GM19025 (cell line): Measurements from ENCODE around the gene FNDC11.
"Not testable (repeated sequence)": the region's sequence is repeated elsewhere in the genome, so short reads cannot be mapped to it uniquely, and the experiment has no call there.

Experiments
- ATAC-seq: cut with Tn5 transposase; IDR thresholded peaks from one replicate; pipeline ENCODE4 v1.9.1; 2021; ENCODE audit warnings: mild to moderate bottlenecking, low read depth, moderate library complexity; ENCODE audit not compliant: unreplicated experiment

Gene FNDC11

GRCh38 chr20:63552481-63553249 is 1.3 kb upstream of the FNDC11 start:
- no peak for ATAC-seq

- ATAC-seq = no peak
Measured at GRCh38 chr20:63553251-63553932, 567 bp upstream of the FNDC11 start.

DNA sequence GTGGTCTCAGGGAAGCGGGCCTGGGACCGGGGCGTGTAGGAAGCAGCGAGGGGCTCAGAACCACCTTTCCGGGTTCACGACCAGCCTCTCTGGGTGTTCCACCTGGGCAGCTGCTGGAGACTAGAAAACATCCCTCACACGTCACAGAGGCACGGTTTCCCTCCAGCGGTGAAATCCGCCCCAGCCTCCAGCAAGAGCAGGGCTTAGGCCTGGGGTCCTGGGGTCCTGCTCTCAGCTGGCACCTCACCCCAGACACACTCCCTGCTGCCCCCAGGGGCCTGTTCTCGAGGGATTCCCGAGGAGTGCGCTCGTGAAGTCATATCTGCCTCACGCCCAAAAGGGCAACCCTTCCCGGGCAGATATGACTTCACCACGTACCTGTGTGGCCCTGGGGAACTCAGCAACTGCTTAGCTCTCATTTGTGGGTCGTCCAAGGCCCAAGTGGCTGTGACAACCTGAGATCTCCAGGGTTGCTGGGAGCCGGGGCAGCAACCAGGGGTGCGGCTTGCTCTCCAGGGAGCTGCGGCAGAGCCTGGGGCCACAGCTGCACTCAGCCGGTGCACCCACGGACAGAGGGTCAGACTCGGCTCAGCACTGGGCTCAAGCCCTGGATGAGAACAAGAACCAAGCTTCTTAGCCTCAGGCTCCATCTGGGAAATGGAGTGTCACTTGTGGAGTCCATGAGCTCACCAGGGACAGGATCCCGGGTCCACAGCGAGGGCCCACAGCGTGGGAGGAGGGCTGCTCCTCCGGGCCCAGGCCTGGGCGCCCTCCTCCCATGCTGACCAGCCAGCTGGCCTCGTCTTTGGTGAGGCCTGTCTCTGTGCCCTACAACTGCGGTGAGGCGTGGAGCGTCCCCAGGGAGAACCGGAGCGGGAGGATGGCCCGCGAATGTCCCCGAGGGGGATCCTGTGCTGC is 661 bp downstream of the FNDC11 start:
- no peak for ATAC-seq

DNA sequence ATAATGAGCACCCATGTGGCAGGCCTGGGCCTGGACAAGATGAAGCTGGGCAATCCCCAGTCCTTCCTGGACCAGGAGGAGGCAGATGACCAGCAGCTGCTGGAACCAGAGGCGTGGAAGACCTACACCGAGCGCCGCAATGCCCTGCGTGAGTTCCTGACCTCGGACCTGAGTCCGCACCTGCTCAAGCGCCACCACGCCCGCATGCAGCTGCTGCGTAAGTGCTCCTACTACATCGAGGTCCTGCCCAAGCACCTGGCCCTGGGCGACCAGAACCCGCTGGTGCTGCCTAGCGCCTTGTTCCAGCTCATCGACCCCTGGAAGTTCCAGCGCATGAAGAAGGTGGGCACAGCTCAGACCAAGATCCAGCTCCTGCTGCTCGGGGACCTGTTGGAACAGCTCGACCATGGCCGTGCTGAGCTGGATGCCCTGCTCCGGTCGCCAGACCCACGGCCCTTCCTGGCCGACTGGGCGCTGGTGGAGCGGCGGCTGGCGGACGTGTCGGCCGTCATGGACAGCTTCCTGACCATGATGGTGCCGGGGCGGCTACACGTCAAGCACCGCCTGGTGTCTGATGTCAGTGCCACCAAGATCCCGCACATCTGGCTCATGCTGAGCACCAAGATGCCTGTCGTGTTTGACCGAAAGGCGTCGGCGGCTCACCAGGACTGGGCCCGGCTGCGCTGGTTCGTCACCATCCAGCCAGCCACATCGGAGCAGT is 1.9 kb downstream of the FNDC11 start:
- ATAC-seq = no peak

DNA sequence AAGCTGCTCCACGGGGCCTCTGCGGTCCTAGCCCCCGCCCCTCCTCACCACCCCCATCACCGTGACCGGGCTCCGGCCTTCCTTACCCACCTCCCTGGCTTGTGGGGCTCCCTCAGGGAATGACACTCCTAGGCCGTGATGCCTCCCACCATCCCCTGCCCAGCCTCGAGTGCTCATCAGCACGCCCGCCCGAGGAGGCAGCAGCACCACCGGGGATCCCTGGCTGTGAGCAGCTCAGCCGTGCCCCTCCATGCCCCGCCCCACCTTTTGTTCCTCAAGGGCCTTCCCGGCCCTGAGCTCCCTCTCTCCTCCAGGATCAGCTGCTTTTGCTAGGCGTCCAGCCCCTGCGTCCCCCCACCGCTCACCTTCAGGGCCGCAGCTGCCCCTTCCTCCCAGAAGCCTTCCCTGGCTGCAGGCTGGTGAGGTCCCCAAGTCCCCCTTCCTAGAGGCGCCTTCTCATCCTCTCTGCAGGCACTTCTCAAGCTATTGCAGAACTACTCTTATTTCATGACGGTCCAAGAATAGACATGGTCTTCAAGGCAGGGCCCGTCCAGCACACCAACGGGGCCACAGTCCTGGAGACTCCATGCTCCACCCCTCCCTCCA is 3.0 kb downstream of the FNDC11 start:
- ATAC-seq = no peak

DNA sequence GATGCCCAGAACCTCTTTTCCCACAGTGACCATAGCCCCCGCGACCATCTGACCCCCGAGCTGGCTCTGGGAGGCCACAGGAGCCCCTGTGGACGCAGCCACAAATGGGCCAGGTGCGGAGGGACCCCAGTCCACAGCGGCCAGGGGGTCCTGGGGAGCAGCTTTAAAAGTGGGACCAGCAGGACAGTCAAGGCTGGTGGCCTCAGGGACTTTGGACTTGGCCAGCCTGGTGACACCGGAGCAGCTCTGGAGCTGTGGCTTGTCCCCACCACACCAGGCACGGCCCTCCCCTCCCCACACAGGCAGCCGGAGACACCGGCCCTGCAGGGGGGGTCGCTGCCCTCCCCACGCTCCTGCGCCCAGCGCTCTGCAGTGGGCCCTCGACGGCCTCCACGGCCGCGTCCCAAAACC is 3.5 kb downstream of the FNDC11 start:
- ATAC-seq = no peak

GRCh38 chr20:63558804-63559484 is 5.0 kb downstream of the FNDC11 start:
- ATAC-seq = no peak

GRCh38 chr20:63559485-63560332 is 5.8 kb downstream of the FNDC11 start:
- not testable (repeated sequence) for ATAC-seq

- ATAC-seq = no peak
Measured at GRCh38 chr20:63560333-63560805, 6.4 kb downstream of the FNDC11 start.

DNA sequence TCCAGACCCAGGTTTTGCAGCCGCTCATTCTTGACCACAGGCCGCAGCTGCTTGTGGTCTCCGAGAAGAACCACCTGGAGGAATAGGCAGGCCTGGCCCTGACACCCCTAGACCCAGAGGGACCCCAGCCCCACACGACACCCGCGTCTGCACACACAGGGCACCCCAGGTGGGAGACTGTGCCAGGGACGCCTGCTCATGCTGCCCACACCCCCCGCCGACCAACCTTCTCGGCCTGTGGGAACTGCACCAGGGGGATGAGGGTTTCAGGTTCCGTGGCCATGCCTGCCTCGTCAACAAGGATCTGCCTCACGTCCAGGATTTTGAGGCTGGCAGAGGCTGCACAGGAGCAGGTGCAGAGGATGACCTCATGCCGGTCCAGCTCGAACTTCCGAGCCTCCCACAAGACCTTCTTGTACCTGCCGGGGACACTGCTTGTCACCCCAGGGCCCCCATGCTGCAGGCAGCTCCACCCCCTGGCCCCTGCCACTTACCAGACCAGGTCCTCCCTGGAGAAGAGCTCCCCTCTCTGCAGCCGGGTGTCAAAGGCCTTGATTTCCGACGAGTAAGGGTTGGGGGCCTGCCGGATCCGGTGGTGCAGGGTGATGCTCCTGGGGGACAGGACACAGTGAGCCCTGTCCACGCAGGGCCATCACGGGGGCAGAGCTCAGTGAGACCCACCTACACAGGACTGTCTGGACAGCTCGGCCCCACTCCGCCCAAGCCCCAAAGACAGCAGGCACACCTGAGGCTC is 7.1 kb downstream of the FNDC11 start:
- ATAC-seq = no peak

- ATAC-seq = no peak
Measured at GRCh38 chr20:63561624-63562396, 7.9 kb downstream of the FNDC11 start.

GRCh38 chr20:63562461-63563224 is 8.7 kb downstream of the FNDC11 start:
- no peak for ATAC-seq

GRCh38 chr20:63563225-63563935 is 9.4 kb downstream of the FNDC11 start:
- ATAC-seq = no peak

- no peak for ATAC-seq
Measured at GRCh38 chr20:63564036-63564810, 10.3 kb downstream of the FNDC11 start.
